IPS-11a (cell line): ENCODE results near the gene GNE.
A peak's percentile ranks its signal among the peaks of the same experiment; 100 is the strongest.
"Not testable (repeated sequence)": the region's sequence is repeated elsewhere in the genome, so short reads cannot be mapped to it uniquely, and the experiment has no call there.

Experiments
- H3K4me3 ChIP-seq: one replicate; pipeline ENCODE4 v1.5.1; 2013; ENCODE audit warnings: low read depth, low read length, control low read depth

The GNE gene

DNA sequence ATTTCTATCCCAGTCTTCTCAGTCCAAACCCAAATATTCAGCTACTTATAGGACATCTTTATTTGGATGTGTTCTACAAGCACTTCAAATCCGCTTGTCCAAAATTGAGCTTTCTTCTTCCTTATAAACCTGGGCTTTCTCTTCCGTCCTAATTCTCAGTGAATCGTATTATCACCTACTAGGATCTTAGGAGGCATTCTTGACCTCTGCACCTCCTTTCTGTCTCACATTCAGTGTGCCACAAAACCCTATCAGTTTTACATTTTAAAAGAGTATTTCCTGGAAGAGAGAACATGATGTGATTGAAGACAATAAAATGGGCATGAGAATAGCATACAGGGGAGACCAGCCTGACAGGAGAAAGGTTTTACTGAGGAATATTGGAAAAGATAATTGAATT, 16.8 kb upstream of the GNE start:
- H3K4me3 ChIP-seq: no peak overlapping the region

DNA sequence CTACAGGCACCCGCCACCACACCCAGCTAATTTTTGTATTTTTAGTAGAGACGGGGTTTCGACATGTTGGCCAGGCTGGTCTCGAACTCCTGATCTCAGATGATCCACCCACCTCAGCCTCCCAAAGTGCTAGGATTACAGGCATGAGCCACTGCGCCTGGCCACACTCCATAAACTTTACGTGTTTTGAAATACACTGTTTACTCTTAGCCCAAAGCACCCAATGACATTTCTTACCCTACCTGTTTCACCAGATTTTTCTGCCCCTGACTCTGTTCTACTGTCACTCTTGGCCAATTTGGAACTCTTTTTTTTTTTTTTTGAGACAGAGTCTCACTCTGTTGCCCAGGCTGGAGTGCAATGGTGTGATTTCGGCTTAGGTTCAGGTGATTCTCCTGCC, 15.1 kb upstream of the GNE start:
- not testable (repeated sequence) for H3K4me3 ChIP-seq

DNA sequence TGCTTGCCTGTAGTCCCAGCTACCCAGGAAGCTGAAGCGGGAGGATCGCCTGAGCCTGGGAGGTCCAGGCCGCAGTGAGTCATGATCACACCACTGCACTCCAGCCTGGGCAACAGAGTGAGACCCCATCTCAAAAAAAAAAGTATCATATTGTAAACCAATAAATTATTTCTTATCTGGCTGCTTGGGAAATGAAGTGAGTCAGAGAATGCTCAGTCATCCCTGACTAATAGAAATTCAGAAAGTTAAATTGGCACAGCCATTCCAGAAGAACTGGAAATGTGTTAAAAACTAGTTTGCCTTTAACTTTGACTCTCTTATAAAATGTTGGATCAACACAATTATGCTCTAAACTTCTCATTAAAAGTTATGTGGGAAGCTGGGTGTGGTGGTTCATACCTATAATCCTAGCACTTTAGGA, 9.8 kb upstream of the GNE start:
- no peak overlapping the region for H3K4me3 ChIP-seq

DNA sequence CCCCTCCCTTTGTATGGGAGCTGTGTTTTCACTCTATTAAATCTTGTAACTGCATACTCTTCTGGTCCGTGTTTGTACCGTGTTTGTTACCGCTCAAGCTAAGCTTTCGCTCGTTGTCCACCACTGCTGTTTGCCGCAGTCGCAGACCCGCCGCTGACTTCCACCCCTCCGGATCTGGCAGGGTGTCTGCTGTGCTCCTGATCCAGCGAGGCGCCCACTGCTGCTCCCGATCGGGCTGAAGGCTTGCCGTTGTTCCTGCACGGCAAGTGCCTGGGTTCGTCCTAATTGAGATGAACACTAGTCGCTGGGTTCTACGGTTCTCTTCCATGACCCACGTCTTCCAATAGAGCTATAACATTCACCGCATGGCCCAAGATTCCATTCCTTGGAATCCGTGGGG, 6.6 kb upstream of the GNE start:
- H3K4me3 ChIP-seq: no peak overlapping the region

DNA sequence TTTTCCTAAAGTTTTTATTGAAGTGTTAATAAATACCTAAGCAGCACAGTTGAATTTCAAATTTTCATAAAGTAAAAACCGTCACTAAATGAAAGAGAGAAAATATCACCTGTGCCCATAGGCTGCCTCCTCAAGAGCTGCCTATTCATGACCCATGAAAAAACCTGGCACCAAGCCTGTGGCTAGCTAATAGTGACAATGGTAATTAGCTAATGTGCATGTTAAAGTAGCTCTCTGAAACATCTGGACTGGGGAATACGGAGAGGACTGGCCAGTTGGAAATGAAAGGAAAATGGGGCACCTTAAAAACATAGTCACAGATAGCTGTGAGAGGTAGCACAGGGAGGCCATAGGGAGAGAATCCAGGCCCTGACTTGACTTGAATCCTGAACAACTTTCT, 5.4 kb upstream of the GNE start:
- no peak overlapping the region for H3K4me3 ChIP-seq

DNA sequence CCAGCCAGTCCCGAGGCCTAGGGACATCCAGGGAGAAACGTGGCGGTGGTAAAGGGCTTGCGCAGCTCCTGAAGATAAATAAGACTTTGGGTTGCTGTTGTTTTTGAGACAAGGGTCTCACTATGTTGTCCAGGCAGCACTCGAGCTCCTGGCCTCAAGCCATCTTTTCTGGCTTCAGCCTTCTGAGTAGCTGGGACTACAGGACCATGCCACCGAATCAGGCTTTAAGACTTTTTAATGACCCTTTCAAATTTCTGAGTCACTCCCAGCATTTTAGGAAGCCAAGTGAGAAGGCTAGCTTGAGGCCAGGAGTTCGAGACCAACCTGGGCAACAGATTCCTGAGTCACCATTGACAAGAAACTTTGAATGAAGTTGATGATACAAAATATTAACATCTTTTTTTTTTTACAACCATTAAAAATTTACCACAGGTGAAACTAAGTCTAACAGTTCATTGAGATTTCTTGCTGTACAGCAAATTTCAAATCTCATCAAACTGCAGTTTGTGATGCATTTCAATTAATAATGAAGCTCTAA, 817 bp upstream of the GNE start:
- peak overlapping the region; percentile 68 for H3K4me3 ChIP-seq

DNA sequence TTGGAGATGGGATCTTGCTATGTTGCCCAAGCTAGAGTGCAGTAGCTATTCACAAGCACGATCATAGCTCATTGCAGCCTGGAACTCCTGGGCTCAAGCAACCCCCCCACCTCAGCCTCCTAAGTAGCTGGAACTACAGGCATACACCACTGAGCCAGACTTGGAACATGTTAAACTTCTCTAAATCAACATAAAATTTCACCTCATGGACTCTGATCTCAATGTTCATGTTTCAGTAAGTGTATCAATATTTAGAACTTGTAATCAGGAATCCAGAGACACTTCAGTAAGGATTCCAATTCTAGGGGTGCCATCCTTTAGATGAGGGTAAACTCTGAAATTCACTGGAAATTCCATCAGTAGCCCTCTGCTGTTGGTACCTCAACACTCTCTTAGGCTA, 6.8 kb downstream of the GNE start:
- H3K4me3 ChIP-seq: no peak overlapping the region

DNA sequence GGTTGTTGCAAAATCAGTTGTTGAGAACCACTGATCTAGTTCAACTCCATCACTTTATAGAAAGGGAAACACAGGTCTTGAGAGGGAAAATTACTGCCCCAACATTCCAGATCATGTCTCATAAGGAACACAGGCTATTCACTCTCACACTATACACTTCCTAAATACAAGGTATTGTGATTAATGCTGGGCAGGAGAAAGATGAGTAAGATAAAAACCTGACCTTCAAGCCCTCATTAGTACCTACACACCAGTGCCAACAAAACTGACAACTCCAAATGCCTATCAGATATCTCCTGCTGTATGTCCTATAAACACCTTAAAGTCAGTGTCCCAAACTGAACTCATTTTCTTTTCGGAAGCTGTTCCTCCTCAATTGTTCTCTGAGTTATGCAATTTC, 8.2 kb downstream of the GNE start:
- no peak overlapping the region for H3K4me3 ChIP-seq

DNA sequence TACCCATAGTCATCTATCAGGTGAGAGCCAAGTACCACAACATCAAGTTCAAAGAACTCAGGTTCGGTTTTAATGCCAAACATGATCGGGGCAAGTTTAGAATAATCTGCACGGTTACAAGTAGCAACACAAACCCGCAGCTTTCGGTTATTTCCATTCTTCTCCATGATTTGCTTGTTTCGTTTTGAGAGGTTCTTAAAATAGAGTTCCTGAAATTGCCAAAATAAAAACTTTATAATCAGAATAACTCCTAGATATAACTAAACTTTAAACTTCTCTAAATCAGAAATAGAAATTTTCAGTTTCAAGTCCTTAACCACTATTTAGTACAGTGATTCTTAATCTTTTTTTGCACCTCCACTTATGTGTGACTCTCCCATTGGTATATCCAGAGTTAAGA, 9.1 kb downstream of the GNE start:
- H3K4me3 ChIP-seq: no peak overlapping the region

DNA sequence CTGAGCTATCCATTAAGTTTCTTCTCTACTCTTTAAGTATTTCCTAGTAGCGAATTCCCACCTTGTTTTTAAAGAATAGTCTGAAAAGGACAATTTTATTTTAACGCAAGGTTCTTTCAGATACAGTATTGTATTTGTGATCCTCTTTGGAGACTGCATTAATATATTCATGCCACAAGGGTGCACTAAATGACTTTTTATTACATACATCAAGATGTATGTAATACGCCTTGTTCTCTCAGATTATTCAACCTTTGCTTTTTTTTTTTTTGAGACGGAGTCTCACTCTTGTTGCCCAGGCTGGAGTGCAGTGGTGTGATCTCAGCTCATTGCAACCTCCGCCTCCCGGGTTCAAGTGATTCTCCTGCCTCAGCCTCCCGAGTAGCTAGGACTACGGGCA, 10.2 kb downstream of the GNE start:
- H3K4me3 ChIP-seq: not testable (repeated sequence)

DNA sequence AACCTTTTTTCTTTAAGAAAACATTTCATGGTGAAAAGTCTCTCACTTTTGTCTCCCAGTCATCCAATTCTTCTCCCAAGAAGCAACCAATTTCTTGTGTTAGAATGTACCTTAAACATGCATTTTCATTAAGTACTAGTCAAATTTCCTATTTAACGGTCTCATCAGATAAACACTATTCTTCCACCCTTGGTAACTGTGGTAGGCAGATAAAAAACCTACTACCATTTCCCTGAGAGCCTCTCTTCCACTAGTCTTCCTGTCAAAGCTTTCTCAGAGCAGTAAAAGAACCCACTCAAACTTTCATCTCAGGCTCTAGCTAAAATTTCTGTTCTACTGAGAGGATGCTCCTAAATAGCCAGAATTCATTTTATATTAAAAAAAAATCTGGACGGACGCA, 10.9 kb downstream of the GNE start:
- no peak overlapping the region for H3K4me3 ChIP-seq

DNA sequence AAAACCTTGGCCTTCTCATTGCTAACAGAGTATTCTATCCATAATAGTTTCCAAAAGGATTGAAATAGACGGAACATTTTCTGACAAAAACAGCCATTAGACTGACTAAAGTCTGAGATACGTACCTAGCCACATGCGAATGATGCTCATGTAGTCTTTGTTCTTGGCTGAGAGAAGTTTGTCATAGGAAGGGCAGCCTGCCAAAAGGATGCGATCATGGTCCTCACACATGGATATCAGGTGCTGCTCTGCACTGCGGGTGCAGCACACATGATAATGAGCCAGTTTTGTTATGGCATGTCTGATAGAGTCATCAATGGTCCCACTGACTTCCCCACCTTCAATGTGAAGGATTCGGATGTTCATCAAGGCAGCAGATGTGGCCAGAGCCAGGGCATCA, 12.3 kb downstream of the GNE start:
- H3K4me3 ChIP-seq: no peak overlapping the region

DNA sequence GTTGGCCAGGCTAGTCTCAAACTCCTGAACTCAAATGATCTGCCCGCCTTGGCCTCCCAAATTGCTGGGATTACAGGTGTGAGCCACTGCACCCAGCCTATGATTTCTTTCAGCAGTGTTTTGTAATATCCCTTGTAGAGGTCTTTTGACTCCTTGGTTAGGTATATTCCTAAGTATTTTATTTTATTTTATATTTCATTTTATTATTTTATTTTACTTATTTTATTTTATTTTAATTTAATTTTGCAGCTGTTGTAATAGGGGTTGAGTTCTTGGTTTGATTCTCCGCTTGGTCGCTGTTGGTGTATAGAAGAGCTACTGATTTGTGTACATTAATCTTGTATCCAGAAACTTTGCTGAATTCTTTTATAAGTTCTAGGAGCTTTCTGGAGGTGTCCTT, 18.6 kb downstream of the GNE start:
- not testable (repeated sequence) for H3K4me3 ChIP-seq

DNA sequence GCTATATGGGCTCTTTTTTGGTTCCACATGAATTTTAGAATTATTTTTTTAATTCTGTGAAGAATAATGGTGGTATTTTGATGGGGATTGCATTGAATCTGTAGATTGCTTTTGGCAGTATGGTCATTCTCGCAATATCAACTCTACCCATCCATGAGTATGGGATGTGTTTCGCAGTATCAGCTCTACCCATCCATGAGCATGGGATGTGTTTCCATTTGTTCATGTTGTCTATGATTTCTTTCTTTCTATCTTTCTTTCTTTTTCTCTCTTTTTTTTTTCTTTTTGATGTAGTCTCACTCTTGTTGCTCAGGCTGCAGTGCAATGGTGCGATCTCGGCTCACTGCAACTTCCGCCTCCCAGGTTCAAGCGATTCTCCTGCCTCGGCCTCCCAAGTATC, 19.0 kb downstream of the GNE start:
- not testable (repeated sequence) for H3K4me3 ChIP-seq

DNA sequence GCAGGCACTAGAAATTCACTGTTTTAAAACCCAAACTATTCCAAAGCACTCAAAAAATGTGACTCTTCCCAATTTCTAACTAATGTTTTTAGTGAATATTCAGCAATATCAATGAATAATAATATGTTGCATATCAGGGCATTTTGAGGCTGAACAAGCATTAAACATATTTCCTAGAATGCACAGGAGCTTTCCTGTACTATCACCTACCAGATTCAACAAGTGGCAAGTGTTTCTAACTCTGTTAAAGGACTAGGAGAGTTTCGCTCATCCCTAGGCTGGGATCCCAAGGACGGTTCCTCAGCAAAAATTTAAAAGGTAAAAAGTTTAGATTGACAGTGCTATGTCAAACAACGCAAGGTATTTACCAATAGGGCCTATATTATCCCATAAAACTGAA, 21.0 kb downstream of the GNE start:
- H3K4me3 ChIP-seq: no peak overlapping the region

DNA sequence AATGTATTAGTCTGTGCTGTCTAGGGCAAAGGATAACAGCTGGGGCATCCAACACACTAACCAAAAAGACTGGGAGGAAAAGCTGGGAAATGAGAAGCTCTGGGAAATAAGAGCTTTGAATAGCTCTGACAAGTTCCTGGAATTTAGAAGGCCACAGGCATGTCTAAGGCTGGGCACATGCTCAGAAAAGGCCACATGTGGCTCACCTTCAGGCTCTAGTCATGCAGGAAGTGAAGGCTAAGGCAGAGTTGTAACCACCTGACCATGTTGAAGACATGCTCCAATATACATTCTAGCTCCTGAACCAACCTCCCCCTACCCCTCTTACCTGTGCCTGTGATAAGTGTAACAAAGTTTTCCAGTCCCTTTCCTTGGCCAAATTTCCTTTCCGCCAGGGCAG, 35.8 kb downstream of the GNE start:
- H3K4me3 ChIP-seq: no peak overlapping the region

DNA sequence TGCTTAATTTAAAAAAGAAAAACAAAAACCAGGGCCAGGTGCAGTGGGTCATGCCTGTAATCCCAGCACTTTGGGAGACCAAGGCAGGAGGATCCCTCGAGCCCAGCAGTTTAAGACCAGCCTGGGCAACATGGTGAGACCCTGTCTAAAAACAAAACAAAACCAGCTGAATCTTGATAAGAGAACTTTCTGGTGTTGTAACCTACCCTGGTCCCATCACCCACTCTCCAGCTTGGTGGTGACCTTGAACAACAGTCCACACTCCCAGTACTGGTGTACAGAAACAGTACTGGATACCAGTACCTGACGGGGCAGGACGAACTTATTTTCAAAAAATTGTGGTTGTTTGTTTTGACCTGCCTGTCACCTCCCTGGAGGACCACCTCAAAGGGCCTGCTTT, 36.6 kb downstream of the GNE start:
- H3K4me3 ChIP-seq: no peak overlapping the region

DNA sequence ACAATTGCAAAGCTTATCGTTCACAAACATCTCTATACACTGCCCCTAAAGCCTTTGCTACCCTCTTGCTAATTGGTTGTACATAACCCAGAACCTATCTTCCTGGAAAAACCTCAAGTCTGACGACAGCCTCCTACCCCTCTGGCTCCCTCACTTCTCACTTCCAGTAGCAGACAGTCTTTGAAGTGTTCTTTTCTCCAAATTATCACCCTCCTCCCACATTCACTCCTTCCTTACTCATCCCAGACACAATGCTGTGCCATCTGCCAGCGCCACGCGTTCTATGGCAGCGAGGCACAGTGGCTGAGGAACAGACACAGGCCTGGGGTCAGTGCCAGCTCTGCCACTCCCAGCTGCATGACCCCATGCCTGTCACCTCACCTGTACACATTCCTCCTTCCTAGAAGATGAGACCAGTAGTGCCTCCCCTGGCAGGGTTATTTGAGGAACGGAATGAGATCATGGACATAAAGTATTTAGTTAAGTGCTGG, 39.8 kb downstream of the GNE start:
- H3K4me3 ChIP-seq: no peak overlapping the region

DNA sequence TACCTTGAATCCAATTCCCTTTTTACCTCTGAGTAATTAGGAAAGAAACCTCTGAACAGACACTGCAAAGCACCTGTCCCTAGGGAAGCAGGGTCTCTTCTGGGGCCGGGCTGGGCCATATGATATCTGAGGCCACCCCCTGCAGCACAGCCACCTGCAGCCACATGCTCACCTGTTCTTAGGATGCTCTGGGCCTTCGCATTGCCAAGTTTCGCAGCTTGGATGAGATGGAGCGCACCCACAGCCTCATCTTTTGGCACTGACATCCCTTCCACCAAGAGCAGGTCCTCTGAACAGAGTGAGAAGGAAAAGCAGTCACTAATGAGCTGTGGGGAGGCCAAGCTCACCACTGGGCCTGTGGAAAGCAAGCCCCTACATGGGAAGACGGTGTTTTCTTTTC, 40.2 kb downstream of the GNE start:
- H3K4me3 ChIP-seq: no peak overlapping the region

DNA sequence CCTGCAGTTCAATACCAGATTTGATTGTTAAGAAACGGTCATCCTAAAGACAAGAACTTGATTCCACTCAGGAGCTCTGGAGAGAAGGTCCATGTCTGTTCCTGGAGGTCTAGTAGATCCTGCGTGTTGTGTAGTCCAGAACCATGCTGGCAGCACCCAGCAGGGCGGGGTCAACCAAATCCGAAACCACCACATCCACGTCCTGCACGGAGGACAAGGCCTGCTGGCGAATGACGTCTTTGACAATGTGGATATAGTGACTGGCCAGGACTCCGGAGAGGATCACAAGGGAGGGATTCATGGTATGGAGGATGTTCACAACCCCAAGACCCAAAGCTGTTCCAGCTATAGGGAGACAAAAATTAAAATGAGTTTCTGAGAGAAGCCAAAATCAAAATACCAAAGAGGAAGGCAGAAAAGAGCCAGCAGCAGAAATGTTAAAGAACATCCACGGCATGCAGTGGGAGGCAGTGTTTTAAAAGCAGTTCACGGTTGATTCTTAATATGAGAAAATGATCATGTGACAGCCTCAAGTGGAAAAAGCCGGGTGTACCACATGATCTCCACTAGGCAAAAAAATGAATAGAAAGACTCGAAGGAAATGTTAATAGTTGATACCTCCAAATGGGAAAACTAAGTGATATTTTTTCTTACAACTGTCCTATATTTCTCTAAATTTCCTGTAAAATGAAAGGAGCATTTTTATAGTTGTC, 40.8 kb downstream of the GNE start:
- no peak overlapping the region for H3K4me3 ChIP-seq

DNA sequence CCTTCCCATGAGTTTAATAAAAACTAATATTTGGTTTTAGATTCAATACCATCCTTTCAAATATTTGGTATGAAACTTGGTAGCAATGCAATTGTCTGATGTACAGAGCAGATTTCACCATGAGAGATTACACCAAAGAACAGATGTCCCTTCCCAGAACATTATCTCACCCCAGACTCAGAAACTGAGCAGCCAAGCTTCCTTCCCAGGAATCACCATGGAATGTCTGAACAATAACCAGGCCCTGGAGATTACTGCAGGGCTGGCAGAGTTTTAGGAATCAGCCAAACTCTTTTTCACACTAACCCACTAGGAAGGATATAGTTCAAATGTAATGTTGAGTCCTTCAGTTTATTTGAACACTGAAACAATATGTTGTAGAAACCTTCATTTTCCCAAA, 43.7 kb downstream of the GNE start:
- no peak overlapping the region for H3K4me3 ChIP-seq

DNA sequence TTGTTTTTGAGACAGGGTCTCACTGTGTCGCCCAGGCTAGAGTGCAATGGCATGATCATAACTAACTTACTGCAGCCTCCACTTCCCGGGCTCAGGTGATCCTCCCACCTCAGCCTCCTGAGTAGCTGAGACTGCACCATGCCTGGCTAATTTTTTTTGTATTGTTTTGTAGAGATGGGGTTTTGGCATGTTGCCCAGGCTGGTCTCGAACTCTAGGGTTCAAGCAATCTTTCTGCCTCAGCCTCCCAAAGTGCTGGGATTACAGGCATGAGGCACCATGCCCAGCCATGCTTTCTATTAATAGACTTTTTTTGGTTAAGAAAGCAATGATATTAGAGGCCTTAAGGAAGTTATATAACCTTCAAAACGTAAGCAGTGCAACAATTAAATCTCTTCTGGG, 44.3 kb downstream of the GNE start:
- no peak overlapping the region for H3K4me3 ChIP-seq

DNA sequence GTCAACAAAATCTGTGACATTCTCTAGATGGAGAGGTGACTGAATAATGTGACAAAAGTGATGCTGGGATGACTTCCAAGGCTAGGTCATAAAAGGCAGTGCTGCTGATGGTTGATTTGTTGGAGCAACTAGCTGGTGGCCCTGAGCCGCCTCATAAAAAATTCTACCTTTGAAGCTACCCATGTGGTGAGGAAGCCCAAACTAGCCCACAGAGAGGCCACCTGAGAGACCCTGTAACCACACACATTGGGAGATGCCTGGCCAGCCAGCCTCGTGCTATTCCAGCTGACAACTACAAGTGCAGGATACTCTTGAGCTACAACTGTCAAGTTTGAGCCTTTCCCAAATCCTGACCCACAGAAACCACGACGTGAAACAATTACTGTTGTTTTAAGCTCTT, 44.9 kb downstream of the GNE start:
- no peak overlapping the region for H3K4me3 ChIP-seq
